Tibial nerve (tissue), 4 donors: ENCODE measurements around the gene SUSD3. TPM values are rescaled to one million over a fixed set of nuclear protein-coding genes. Genes with fewer than 3 reads are reported as not detected.

Experiments used
- DNase-seq, 2 donors: peaks; one replicate each; pipeline ENCODE4 v3.0.0-alpha.2; 2019; ENCODE audit warnings: low spot score in 2 of 2
- H3K27ac ChIP-seq, 4 donors: fragments of 200-600 bp; sonication (generic) in 3 of 4; one replicate each; pipeline ENCODE4 v1.5.1; 2017 to 2019; ENCODE audit warnings: mild to moderate bottlenecking in 1 of 4
- H3K27me3 ChIP-seq, 2 donors: fragments of 200-600 bp; sonication (generic) in 1 of 2; one replicate each; pipeline versions ENCODE4 v1.5.1 to v1.6.0; 2017 to 2019
- H3K36me3 ChIP-seq, 3 donors: fragments of 200-600 bp; sonication (generic); one replicate each; pipeline ENCODE4 v1.5.1; 2018 to 2019
- H3K4me1 ChIP-seq, 4 donors: fragments of 200-600 bp; sonication (generic) in 3 of 4; one replicate each; pipeline ENCODE4 v1.5.1; 2017 to 2019
- H3K4me3 ChIP-seq, 4 donors: fragments of 200-600 bp; sonication (generic) in 3 of 4; one replicate each; pipeline ENCODE4 v1.5.1; 2017 to 2019; ENCODE audit warnings: mild to moderate bottlenecking in 1 of 4, moderate library complexity in 1 of 4
- H3K9me3 ChIP-seq, 4 donors: fragments of 200-600 bp; sonication (generic) in 3 of 4; one replicate each; pipeline ENCODE4 v1.5.1; 2017 to 2019
- EP300 ChIP-seq, 2 donors: sonication (generic); formaldehyde crosslinking; IDR thresholded peaks; one replicate each; pipeline ENCODE4 v1.6.1; 2017; ENCODE audit warnings: antibody characterized with exemption in 2 of 2, mild to moderate bottlenecking in 1 of 2
- POLR2A ChIP-seq, 2 donors: fragments of 450-650 bp; IDR thresholded peaks; one replicate each; pipeline ENCODE4 v1.6.1; 2017; ENCODE audit warnings: antibody characterized with exemption in 2 of 2, mild to moderate bottlenecking in 2 of 2, moderate library complexity in 2 of 2
- WGBS, 2 donors: methylation state at CpG; one replicate each; pipeline ENCODE4 v1.1.5; 2018; 5-methylcytosine and 5-hydroxymethylcytosine counted together
- total RNA-seq, 4 donors: library from RNA; depleted of rRNA; stranded (reverse); fragments of >200 nt; gene quantifications; one replicate each; pipeline ENCODE4 v1.1.0, GENCODE V29; 2016
- TF ChIP-seq, protein P1 (sequence below), 5 experiments: fragments of 200-600 bp in 3 of 5; fragments of 450-650 bp in 2 of 5; sonication (generic) in 3 of 5; IDR thresholded peaks; one replicate each; pipeline ENCODE4 v1.5.1; 2016 to 2019; ENCODE audit warnings: antibody characterized with exemption in 5 of 5, mild to moderate bottlenecking in 3 of 5, moderate library complexity in 2 of 5

Gene SUSD3
- total RNA-seq, 4 donors from 2014 or later, result 3.0 to 4.2 (median 3.7) TPM; not detected in 1

DNA sequence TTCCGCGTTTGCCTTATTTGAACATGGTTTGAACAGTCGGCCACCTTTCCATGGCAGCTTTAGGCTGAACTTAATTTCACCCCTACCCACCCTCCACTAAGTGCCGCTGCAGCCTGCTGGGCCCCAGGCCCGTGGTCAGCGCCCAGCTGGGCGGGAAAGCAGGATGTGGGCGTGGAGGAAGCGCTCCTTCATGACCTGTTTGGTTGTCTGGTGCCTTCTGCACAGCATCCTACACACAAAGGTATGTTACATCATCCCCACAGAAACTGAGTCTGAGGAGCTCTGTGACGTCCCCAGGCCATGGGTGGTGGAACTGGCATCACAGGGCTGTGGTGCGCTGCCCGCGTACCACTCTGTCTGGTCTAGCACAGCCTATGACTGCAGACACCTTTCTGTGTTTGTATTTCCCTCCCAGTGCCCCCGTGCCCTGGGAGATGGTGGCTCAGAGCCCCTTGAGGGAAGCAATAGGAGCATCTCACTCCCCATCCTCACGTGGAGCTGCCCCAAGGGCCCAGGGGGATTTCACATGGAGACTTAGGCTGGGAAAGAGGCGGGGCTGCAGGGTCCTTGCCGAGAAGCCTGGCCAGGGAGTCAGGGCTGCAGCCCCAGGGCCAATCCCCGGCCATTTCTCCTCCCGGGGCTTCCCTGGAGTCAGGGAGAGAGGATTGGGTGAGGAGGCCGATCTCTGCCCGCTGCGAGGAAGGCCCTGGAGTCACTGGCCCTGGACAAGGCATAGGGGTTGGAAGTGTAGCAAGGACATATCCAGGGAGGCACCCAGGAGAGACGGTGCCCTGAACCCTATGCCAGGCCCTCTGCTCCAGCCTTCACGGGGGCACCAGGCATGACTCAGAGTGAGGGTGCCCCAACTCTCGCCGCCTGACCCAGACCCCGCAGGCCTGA, 37.5 kb upstream of the SUSD3 start:
- Histone ChIP-seq H3K4me3 (no peak overlapping the region), H3K9me3 (no peaks in the 10 kb centered on the region), H3K36me3 (peaks cover 0 to 5% (median 0%) of the 10 kb centered on the region in 3 donors), H3K27me3 (no peaks in the 10 kb centered on the region), H3K27ac (no peak overlapping the region), H3K4me1 (no peaks in the 10 kb centered on the region)
- no peak for TF ChIP-seq POLR2A (IDR thresholded peaks at IDR 0.05)
- TF ChIP-seq, protein P1, sequence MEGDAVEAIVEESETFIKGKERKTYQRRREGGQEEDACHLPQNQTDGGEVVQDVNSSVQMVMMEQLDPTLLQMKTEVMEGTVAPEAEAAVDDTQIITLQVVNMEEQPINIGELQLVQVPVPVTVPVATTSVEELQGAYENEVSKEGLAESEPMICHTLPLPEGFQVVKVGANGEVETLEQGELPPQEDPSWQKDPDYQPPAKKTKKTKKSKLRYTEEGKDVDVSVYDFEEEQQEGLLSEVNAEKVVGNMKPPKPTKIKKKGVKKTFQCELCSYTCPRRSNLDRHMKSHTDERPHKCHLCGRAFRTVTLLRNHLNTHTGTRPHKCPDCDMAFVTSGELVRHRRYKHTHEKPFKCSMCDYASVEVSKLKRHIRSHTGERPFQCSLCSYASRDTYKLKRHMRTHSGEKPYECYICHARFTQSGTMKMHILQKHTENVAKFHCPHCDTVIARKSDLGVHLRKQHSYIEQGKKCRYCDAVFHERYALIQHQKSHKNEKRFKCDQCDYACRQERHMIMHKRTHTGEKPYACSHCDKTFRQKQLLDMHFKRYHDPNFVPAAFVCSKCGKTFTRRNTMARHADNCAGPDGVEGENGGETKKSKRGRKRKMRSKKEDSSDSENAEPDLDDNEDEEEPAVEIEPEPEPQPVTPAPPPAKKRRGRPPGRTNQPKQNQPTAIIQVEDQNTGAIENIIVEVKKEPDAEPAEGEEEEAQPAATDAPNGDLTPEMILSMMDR (IDR thresholded peaks at IDR 0.05), result no peak
- no peak for TF ChIP-seq EP300 (IDR thresholded peaks at IDR 0.05)
- DNase-seq, result no peak
- 71 to 81% methylated on average over 27 of the region's 27 CpGs for WGBS, 2 donors

GRCh38 chr9:93022066-93022465, 36.4 kb upstream of the SUSD3 start:
- WGBS, 2 donors, result 87 to 98% methylated on average over 6 to 7 of the region's 9 CpGs

GRCh38 chr9:93022721-93023520, 35.6 kb upstream of the SUSD3 start:
- DNase-seq, result no peak
- Histone ChIP-seq H3K27ac (no peak overlapping the region), H3K36me3 (peaks cover 0 to 5% (median 0%) of the 10 kb centered on the region in 3 donors), H3K4me1 (no peaks in the 10 kb centered on the region), H3K27me3 (no peaks in the 10 kb centered on the region), H3K9me3 (no peaks in the 10 kb centered on the region), H3K4me3 (no peak overlapping the region)
- TF ChIP-seq EP300 (IDR thresholded peaks at IDR 0.05), result no peak
- TF ChIP-seq, protein P1 (IDR thresholded peaks at IDR 0.05), result no peak
- no peak for TF ChIP-seq POLR2A (IDR thresholded peaks at IDR 0.05)
- WGBS, 2 donors, result 94% methylated on average over 17 of the region's 23 CpGs

More at GRCh38 chr9:93022066-93022465, 36.4 kb upstream of the SUSD3 start:
- no peak overlapping the region for H3K27ac ChIP-seq
- DNase-seq, result no peak
- no peaks in the 10 kb centered on the region for H3K9me3 ChIP-seq
- TF ChIP-seq POLR2A (IDR thresholded peaks at IDR 0.05), result no peak
- TF ChIP-seq EP300 (IDR thresholded peaks at IDR 0.05), result no peak
- TF ChIP-seq, protein P1 (IDR thresholded peaks at IDR 0.05), result no peak
- no peaks in the 10 kb centered on the region for H3K27me3 ChIP-seq
- H3K36me3 ChIP-seq, result peaks cover 0 to 5% (median 0%) of the 10 kb centered on the region in 3 donors
- H3K4me1 ChIP-seq, result no peaks in the 10 kb centered on the region
- no peak overlapping the region for H3K4me3 ChIP-seq

DNA sequence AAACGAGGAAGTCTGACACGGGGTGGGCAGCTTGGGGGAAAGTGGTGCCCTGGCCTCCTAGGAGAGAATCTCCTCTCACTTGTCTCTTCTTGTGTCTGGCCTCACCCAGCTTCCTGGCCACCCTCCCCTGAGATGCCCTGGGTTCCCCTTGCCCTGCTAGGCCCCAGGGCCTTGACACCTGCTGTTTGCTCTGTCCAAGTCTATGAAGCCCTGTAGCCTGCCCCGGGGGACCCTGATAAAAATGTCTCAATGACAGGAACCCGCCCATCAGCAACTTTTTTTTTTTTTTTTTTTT, 35.0 kb upstream of the SUSD3 start:
- Histone ChIP-seq H3K36me3 (peaks cover 0 to 5% (median 0%) of the 10 kb centered on the region in 3 donors), H3K27ac (no peak overlapping the region), H3K4me3 (no peak overlapping the region), H3K27me3 (no peaks in the 10 kb centered on the region), H3K4me1 (no peaks in the 10 kb centered on the region), H3K9me3 (no peaks in the 10 kb centered on the region)
- DNase-seq, result no peak
- TF ChIP-seq EP300 (IDR thresholded peaks at IDR 0.05), result no peak
- TF ChIP-seq POLR2A (IDR thresholded peaks at IDR 0.05), result no peak
- TF ChIP-seq, protein P1 (IDR thresholded peaks at IDR 0.05), result no peak
- 80 to 86% methylated on average over 4 of the region's 4 CpGs for WGBS, 2 donors

- 77 to 85% methylated on average over 4 of the region's 4 CpGs for WGBS, 2 donors
- Histone ChIP-seq H3K4me1 (no peaks in the 10 kb centered on the region), H3K27me3 (no peaks in the 10 kb centered on the region), H3K9me3 (no peaks in the 10 kb centered on the region), H3K27ac (no peak overlapping the region), H3K4me3 (no peak overlapping the region), H3K36me3 (peaks cover 0 to 5% (median 0%) of the 10 kb centered on the region in 3 donors)
- DNase-seq, result no peak
- TF ChIP-seq, protein P1 (IDR thresholded peaks at IDR 0.05), result no peak
Observed at GRCh38 chr9:93024646-93024910, 33.9 kb upstream of the SUSD3 start.
